ENCODE results near the gene USP47. TPM values are rescaled to one million over a fixed set of nuclear protein-coding genes. Genes with fewer than 3 reads are reported as not detected.

Gene USP47
- polyA plus RNA-seq, 1 donor from 2014 or later, result 92.6 TPM

DNA sequence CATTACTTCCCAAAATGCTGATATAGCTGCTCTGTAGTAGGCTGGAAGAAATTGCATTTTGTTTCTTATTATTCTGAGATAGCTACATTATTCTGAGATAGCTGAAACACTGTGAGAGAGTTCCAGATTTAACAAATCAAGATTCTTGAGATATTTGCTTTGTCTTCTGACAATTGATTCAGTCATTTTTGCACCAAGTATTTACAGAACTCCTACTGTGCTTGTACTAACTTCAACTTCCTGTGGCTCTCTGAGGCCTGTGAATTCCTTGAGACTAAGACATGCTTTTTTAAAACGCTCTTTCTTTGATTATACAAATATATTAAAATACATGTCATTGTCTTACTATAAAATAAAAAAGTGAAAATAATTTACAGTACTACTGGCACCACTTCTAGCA, 52.7 kb downstream of the USP47 start:
- H3K36me3 ChIP-seq (ENCODE audit: insufficient read depth, low read length), result peaks cover 9% of the 10 kb centered on the region
- no peak overlapping the region for H3K4me2 ChIP-seq (ENCODE audit: low read length)
- H3K9me3 ChIP-seq (ENCODE audit: low read length), result no peaks in the 10 kb centered on the region
- H3K27me3 ChIP-seq (ENCODE audit: insufficient read depth, low read depth, low read length), result no peaks in the 10 kb centered on the region
- H2AFZ ChIP-seq (ENCODE audit: low read depth, low read length), result no peak overlapping the region
- no peak overlapping the region for H3K4me3 ChIP-seq (ENCODE audit: low read length)
- no peaks in the 10 kb centered on the region for H3F3A ChIP-seq (ENCODE audit: insufficient read depth, low read length, poor library complexity, severe bottlenecking)
- H3K9ac ChIP-seq (ENCODE audit: low read length), result no peak overlapping the region
- no peaks in the 10 kb centered on the region for H3K79me2 ChIP-seq (replicated peaks; ENCODE audit: insufficient read depth, low read length)
- H3K27ac ChIP-seq (ENCODE audit: low read length), result no peak overlapping the region
- TF ChIP-seq SMC3 (conservative IDR thresholded peaks at IDR 0.05; ENCODE audit: poor library complexity), result no peak
- TF ChIP-seq EZH2 (IDR thresholded peaks at IDR 0.05; ENCODE audit: borderline replicate concordance, insufficient read depth, low read length, poor library complexity, severe bottlenecking), result no peak
- no peak for TF ChIP-seq EP300 (conservative IDR thresholded peaks at IDR 0.05; ENCODE audit: poor library complexity, severe bottlenecking)
- TF ChIP-seq MXI1 (conservative IDR thresholded peaks at IDR 0.05; ENCODE audit: poor library complexity, severe bottlenecking), result no peak
- TF ChIP-seq POLR2AphosphoS5 (IDR thresholded peaks at IDR 0.05), result no peak
- no peak for TF ChIP-seq CTCF (IDR thresholded peaks at IDR 0.05; ENCODE audit: poor library complexity, severe bottlenecking)
- TF ChIP-seq RAD21 (conservative IDR thresholded peaks at IDR 0.05), result no peak
- no peak for TF ChIP-seq TAF1 (IDR thresholded peaks at IDR 0.05; ENCODE audit: low read depth)
- no peak for TF ChIP-seq REST (IDR thresholded peaks at IDR 0.05; ENCODE audit: borderline replicate concordance)
- H3K9me2 ChIP-seq (ENCODE audit: insufficient read depth, low read length), result no peaks in the 10 kb centered on the region
- H4K20me1 ChIP-seq (ENCODE audit: insufficient read depth), result no peaks in the 10 kb centered on the region

GRCh38 chr11:11895672-11896071, 53.9 kb downstream of the USP47 start:
- Histone ChIP-seq H4K20me1 (ENCODE audit: insufficient read depth) (no peaks in the 10 kb centered on the region), H3K9me3 (ENCODE audit: low read length) (no peaks in the 10 kb centered on the region), H3K9me2 (ENCODE audit: insufficient read depth, low read length) (no peaks in the 10 kb centered on the region), H3K27me3 (ENCODE audit: insufficient read depth, low read depth, low read length) (no peaks in the 10 kb centered on the region), H3K4me3 (ENCODE audit: low read length) (no peak overlapping the region), H3K27ac (ENCODE audit: low read length) (no peak overlapping the region), H2AFZ (ENCODE audit: low read depth, low read length) (no peak overlapping the region), H3K79me2 (replicated peaks; ENCODE audit: insufficient read depth, low read length) (no peaks in the 10 kb centered on the region), H3K36me3 (ENCODE audit: insufficient read depth, low read length) (peaks cover 9% of the 10 kb centered on the region), H3K9ac (ENCODE audit: low read length) (no peak overlapping the region), H3F3A (ENCODE audit: insufficient read depth, low read length, poor library complexity, severe bottlenecking) (no peaks in the 10 kb centered on the region), H3K4me2 (ENCODE audit: low read length) (no peak overlapping the region)
- TF ChIP-seq POLR2AphosphoS5 (IDR thresholded peaks at IDR 0.05) (no peak), RAD21 (conservative IDR thresholded peaks at IDR 0.05) (no peak), REST (IDR thresholded peaks at IDR 0.05; ENCODE audit: borderline replicate concordance) (no peak), SMC3 (conservative IDR thresholded peaks at IDR 0.05; ENCODE audit: poor library complexity) (no peak), EP300 (conservative IDR thresholded peaks at IDR 0.05; ENCODE audit: poor library complexity, severe bottlenecking) (no peak), TAF1 (IDR thresholded peaks at IDR 0.05; ENCODE audit: low read depth) (no peak), CTCF (IDR thresholded peaks at IDR 0.05; ENCODE audit: poor library complexity, severe bottlenecking) (no peak), EZH2 (IDR thresholded peaks at IDR 0.05; ENCODE audit: borderline replicate concordance, insufficient read depth, low read length, poor library complexity, severe bottlenecking) (no peak)
